ENCODE results near the gene PRKCA.

PRKCA gene

GRCh38 chr17:66447159-66447558 lies 144.7 kb downstream of the PRKCA start:
- TF ChIP-seq REST (IDR thresholded peaks at IDR 0.05; ENCODE audit: insufficient replicate concordance, low read depth) = no peak
- TF ChIP-seq SPI1 (IDR thresholded peaks at IDR 0.05; ENCODE audit: borderline replicate concordance, low read depth) = no peak
- TF ChIP-seq CTCF (IDR thresholded peaks at IDR 0.05; ENCODE audit: insufficient read depth, low read length) = no peak
- no peak for TF ChIP-seq GABPA (IDR thresholded peaks at IDR 0.05; ENCODE audit: low read depth)
- no peak for TF ChIP-seq POLR2AphosphoS5 (IDR thresholded peaks at IDR 0.05; ENCODE audit: low read depth)
- DNase-seq (ENCODE audit: low read depth in 1 of 2, low spot score in 1 of 2) = no peak
- Histone ChIP-seq H3K27me3 (ENCODE audit: insufficient read depth, poor library complexity, severe bottlenecking) (no peaks in the 10 kb centered on the region), H3K27ac (replicated peaks) (no peak overlapping the region), H3K4me3 (replicated peaks; ENCODE audit: insufficient read depth, low read length) (no peak overlapping the region)

- Histone ChIP-seq H3K27ac (replicated peaks) (no peak overlapping the region), H3K27me3 (ENCODE audit: insufficient read depth, poor library complexity, severe bottlenecking) (no peaks in the 10 kb centered on the region), H3K4me3 (replicated peaks; ENCODE audit: insufficient read depth, low read length) (no peak overlapping the region)
- no peak for TF ChIP-seq SPI1 (IDR thresholded peaks at IDR 0.05; ENCODE audit: borderline replicate concordance, low read depth)
- TF ChIP-seq POLR2AphosphoS5 (IDR thresholded peaks at IDR 0.05; ENCODE audit: low read depth) = no peak
- TF ChIP-seq GABPA (IDR thresholded peaks at IDR 0.05; ENCODE audit: low read depth) = no peak
- TF ChIP-seq CTCF (IDR thresholded peaks at IDR 0.05; ENCODE audit: insufficient read depth, low read length) = no peak
- TF ChIP-seq REST (IDR thresholded peaks at IDR 0.05; ENCODE audit: insufficient replicate concordance, low read depth) = no peak
- no peak for DNase-seq (ENCODE audit: low read depth in 1 of 2, low spot score in 1 of 2)
Measured at GRCh38 chr17:66448026-66448639, 145.7 kb downstream of the PRKCA start.

GRCh38 chr17:66449418-66449977 lies 147.1 kb downstream of the PRKCA start:
- no peak for DNase-seq (ENCODE audit: low read depth in 1 of 2, low spot score in 1 of 2)
- no peak overlapping the region for H3K4me3 ChIP-seq (replicated peaks; ENCODE audit: insufficient read depth, low read length)
- H3K27me3 ChIP-seq (ENCODE audit: insufficient read depth, poor library complexity, severe bottlenecking) = no peaks in the 10 kb centered on the region
- H3K27ac ChIP-seq (replicated peaks) = no peak overlapping the region
- TF ChIP-seq POLR2AphosphoS5 (IDR thresholded peaks at IDR 0.05; ENCODE audit: low read depth) (no peak), REST (IDR thresholded peaks at IDR 0.05; ENCODE audit: insufficient replicate concordance, low read depth) (no peak), CTCF (IDR thresholded peaks at IDR 0.05; ENCODE audit: insufficient read depth, low read length) (no peak), SPI1 (IDR thresholded peaks at IDR 0.05; ENCODE audit: borderline replicate concordance, low read depth) (no peak), GABPA (IDR thresholded peaks at IDR 0.05; ENCODE audit: low read depth) (no peak)

Data from HL-60 (cell line).